Heart left ventricle (tissue), 13 donors: ENCODE measurements around the gene ARHGEF12.

Source experiments
- CTCF ChIP-seq, 12 donors: fragments of 200-600 bp; sonication (generic) in 4 of 12; IDR thresholded peaks; one replicate each; pipeline versions ENCODE4 v1.5.0 to v1.8.0; 2018 to 2022; ENCODE audit warnings: antibody characterized with exemption in 12 of 12, mild to moderate bottlenecking in 5 of 12
- POLR2A ChIP-seq, 2 donors: fragments of 450-650 bp; IDR thresholded peaks; one replicate each; pipeline ENCODE4 v1.6.1; 2017; ENCODE audit warnings: antibody characterized with exemption in 2 of 2, mild to moderate bottlenecking in 2 of 2, moderate library complexity in 2 of 2
- donor health status: ischemic (EF 13 %, LVEDD 7.1; RV severe dilation, severe dysfunction).
- donor health status: DM: no; HTN: yes; CAD: no.
- donor health status: DM: no; HTN: no; CAD: no.
- donor health status: ischemic (EF 25% LVEDD 6.9; RV normal size, moderate dysfunction).
- donor health status: ischemic (EF 25% LVEDD 5.7; RV mildly dilated, moderate dysfunction).
- donor health status: ischemic (EF 35%, LVEDD 5.7; RV mildly dilated, moderate dysfunction).
- donor health status: nonischemic (EF 11% LVEDD 7.7; RV severe dilation, severe dysfunction).
- donor health status: DM: yes; HTN: yes; CAD: no.
- donor health status: PGD.
- donor health status: ischemic (EF 29% LVEDD 5.4; RV normal size, mild dysfunction).
- donor health status: nonischemic (EF 23%, LVEDD 6.1; RV moderate dilation, normal function).

GRCh38 chr11:120334894-120335462, 1.2 kb upstream of the ARHGEF12 start:
- TF ChIP-seq CTCF (IDR thresholded peaks at IDR 0.05) (peak; percentile 63 to 85 (median 70)), POLR2A (IDR thresholded peaks at IDR 0.05) (no peak)
